Adrenal gland (tissue), 5 donors: ENCODE data around the gene PHGDH.

Experiments
- POLR2A ChIP-seq, 2 donors: fragments of 450-650 bp; IDR thresholded peaks; one replicate each; pipeline ENCODE4 v1.6.1; 2017; ENCODE audit warnings: antibody characterized with exemption in 2 of 2, mild to moderate bottlenecking in 2 of 2, moderate library complexity in 1 of 2
- TF ChIP-seq, protein P1 (sequence below), 6 experiments: fragments of 450-650 bp in 4 of 6; fragments of 200-600 bp in 2 of 6; sonication (generic) in 1 of 6; IDR thresholded peaks; 1 replicate in 5 of 6; 2 replicates in 1 of 6; pipeline versions ENCODE4 v1.5.1 to v1.8.0; 2016 to 2021; ENCODE audit warnings: antibody characterized with exemption in 6 of 6, mild to moderate bottlenecking in 2 of 6, moderate library complexity in 1 of 6
- donor health status: DM: no; HTN: no; CAD: no.

GRCh38 chr1:119676571-119677206 lies 35.0 kb upstream of the PHGDH start:
- TF ChIP-seq, protein P1, sequence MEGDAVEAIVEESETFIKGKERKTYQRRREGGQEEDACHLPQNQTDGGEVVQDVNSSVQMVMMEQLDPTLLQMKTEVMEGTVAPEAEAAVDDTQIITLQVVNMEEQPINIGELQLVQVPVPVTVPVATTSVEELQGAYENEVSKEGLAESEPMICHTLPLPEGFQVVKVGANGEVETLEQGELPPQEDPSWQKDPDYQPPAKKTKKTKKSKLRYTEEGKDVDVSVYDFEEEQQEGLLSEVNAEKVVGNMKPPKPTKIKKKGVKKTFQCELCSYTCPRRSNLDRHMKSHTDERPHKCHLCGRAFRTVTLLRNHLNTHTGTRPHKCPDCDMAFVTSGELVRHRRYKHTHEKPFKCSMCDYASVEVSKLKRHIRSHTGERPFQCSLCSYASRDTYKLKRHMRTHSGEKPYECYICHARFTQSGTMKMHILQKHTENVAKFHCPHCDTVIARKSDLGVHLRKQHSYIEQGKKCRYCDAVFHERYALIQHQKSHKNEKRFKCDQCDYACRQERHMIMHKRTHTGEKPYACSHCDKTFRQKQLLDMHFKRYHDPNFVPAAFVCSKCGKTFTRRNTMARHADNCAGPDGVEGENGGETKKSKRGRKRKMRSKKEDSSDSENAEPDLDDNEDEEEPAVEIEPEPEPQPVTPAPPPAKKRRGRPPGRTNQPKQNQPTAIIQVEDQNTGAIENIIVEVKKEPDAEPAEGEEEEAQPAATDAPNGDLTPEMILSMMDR (IDR thresholded peaks at IDR 0.05) = no peak
- TF ChIP-seq POLR2A (IDR thresholded peaks at IDR 0.05) = no peak
